ENCODE data around the gene TOP2A.

GRCh38 chr17:40467281-40467867 lies 49.7 kb upstream of the TOP2A start:
- no peak for TF ChIP-seq POLR2A (IDR thresholded peaks at IDR 0.05)
- TF ChIP-seq CTCF (IDR thresholded peaks at IDR 0.05): no peak

Measured in testis (tissue), 2 donors.